PC-3 (cell line): ENCODE results near the gene TGM3. TPM values are rescaled to one million over a fixed set of nuclear protein-coding genes. Genes with fewer than 3 reads are reported as not detected.

Experiments used
- ATAC-seq: fragments of 200-7000 bp; cut with Tn5 transposase; 2 replicates; pipeline ENCODE4 v1.9.1; 2020; ENCODE audit warnings: mild to moderate bottlenecking, moderate library complexity
- BruUV-seq: library from RNA; stranded (reverse); fragments of 400-500 nt; replicated peaks from 2 replicates; lab custom pipeline; 2021; lab: Mats Ljungman, UMichigan
- CTCF ChIA-PET: fragments of 300-600 bp; sonication (Branson Sonifier 250); formaldehyde crosslinking; loops from one replicate; lab custom pipeline; 2022; ENCODE audit warnings: antibody characterized with exemption; lab: Charles Lee
- POLR2A ChIA-PET: fragments of 300-600 bp; sonication (Branson Sonifier 250); formaldehyde crosslinking; loops from one replicate; lab custom pipeline; 2022; ENCODE audit warnings: antibody characterized with exemption; ENCODE audit not compliant: unreplicated experiment; lab: Charles Lee
- DNase-seq: peaks from one replicate; pipeline ENCODE4 v3.0.0-alpha.2; 2015
- H2AFZ ChIP-seq: fragments of 300-600 bp; sonication (generic); 2 replicates; pipeline ENCODE4 v1.6.0; 2016; ENCODE audit warnings: antibody characterized with exemption, low read length
- H3F3A ChIP-seq: fragments of 300-600 bp; sonication (generic); one replicate; pipeline ENCODE4 v1.6.0; 2017; ENCODE audit warnings: antibody characterized with exemption, low read length, control low read depth, mild to moderate bottlenecking; ENCODE audit not compliant: unreplicated experiment
- H3K27ac ChIP-seq: fragments of 300-600 bp; sonication (generic); 2 replicates; pipeline ENCODE4 v1.5.1; 2016; ENCODE audit warnings: mild to moderate bottlenecking, low read length
- H3K27me3 ChIP-seq: fragments of 300-600 bp; sonication (generic); 2 replicates; pipeline ENCODE4 v1.6.1; 2016; ENCODE audit warnings: low read length, mixed read lengths
- H3K36me3 ChIP-seq: fragments of 300-600 bp; sonication (generic); 2 replicates; pipeline ENCODE4 v1.6.1; 2016; ENCODE audit warnings: low read depth, mixed run types, low read length, mixed read lengths
- H3K4me1 ChIP-seq: fragments of 300-600 bp; sonication (generic); 2 replicates; pipeline ENCODE4 v1.5.1; 2016; ENCODE audit warnings: low read length; ENCODE audit not compliant: insufficient read depth
- H3K4me2 ChIP-seq: fragments of 300-600 bp; sonication (generic); 2 replicates; pipeline ENCODE4 v1.6.0; 2016; ENCODE audit warnings: low read length
- H3K4me3 ChIP-seq: fragments of 300-600 bp; sonication (generic); 2 replicates; pipeline ENCODE4 v1.5.1; 2016; ENCODE audit warnings: mild to moderate bottlenecking, low read length, mixed read lengths
- H3K79me2 ChIP-seq: fragments of 300-600 bp; sonication (generic); 2 replicates; pipeline ENCODE4 v1.6.1; 2017; ENCODE audit warnings: low read length, mixed read lengths
- H3K9ac ChIP-seq: fragments of 300-600 bp; sonication (generic); 2 replicates; pipeline ENCODE4 v1.6.0; 2016; ENCODE audit warnings: mild to moderate bottlenecking, low read length
- H3K9me2 ChIP-seq: fragments of 300-600 bp; sonication (generic); replicated peaks from 2 replicates; pipeline ENCODE4 v1.6.1; 2016; ENCODE audit warnings: mixed run types, low read length, mixed read lengths
- H3K9me3 ChIP-seq: fragments of 300-600 bp; sonication (generic); 2 replicates; pipeline ENCODE4 v1.6.1; 2016; ENCODE audit warnings: low read length, mixed read lengths
- H4K20me1 ChIP-seq: fragments of 300-600 bp; sonication (generic); 2 replicates; pipeline ENCODE4 v1.6.1; 2016; ENCODE audit warnings: low read length, mixed read lengths
- EZH2 ChIP-seq: fragments of 300-600 bp; sonication (generic); IDR thresholded peaks from one replicate; pipeline ENCODE4 v1.6.1; 2017; ENCODE audit warnings: antibody characterized with exemption, mild to moderate bottlenecking, low read length; ENCODE audit not compliant: unreplicated experiment
- EZH2phosphoT487 ChIP-seq: fragments of 300-600 bp; sonication (generic); IDR thresholded peaks from 2 replicates; pipeline ENCODE4 v1.6.1; 2018; ENCODE audit warnings: mild to moderate bottlenecking, antibody characterized with exemption, low read length, borderline replicate concordance
- intact Hi-C: fragments of 100-400 bp; cut with micrococcal nuclease; formaldehyde crosslinking; loops from 2 replicates; pipeline ENCODE4 v1.9.0; 2023
- total RNA-seq: library from RNA; depleted of rRNA; stranded (reverse); fragments of >200 nt; gene quantifications from 2 replicates; pipeline ENCODE4 v1.2.3, GENCODE V29; 2014
- TF ChIP-seq, protein P1 (sequence below): fragments of 300-600 bp; sonication (generic); conservative IDR thresholded peaks from 2 replicates; pipeline ENCODE4 v1.5.1; 2017; ENCODE audit warnings: antibody characterized with exemption, low read depth, mild to moderate bottlenecking, low read length

TGM3 gene
- total RNA-seq, 1 experiment from 2014 or later, result not detected

DNA sequence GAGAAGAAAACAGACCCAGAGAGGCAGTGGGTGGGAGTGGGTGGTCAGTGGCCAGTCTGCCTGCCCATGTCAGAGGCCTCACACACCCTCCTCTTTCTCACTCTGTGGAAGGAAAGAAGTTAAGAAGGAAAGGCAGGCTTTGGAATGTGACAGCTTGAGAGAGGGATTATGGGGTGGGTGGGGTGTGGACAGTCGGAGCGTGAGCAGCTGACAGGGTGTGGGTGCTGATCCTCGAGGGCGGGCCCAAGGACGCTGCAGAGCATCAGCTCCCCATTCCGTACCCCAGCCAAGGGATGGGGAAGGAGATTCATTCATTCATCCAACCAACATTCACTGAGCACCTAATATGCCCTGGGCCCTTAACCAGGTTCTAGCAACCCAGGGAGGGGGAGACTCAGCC lies 89.7 kb downstream of the TGM3 start:
- Histone ChIP-seq H2AFZ (no peak overlapping the region), H3K9me3 (0 out of 2 replicates have a peak, but pooled peaks cover 8% of the 10 kb centered on the region), H3K4me2 (no peak overlapping the region), H3K4me3 (no peak overlapping the region), H3F3A (no peaks in the 10 kb centered on the region), H3K36me3 (no peaks in the 10 kb centered on the region), H3K27ac (no peak overlapping the region), H3K9ac (no peak overlapping the region), H3K27me3 (peaks cover 17% of the 10 kb centered on the region; the same call in 1 of the 2 replicates), H4K20me1 (no peaks in the 10 kb centered on the region), H3K4me1 (no peaks in the 10 kb centered on the region), H3K79me2 (no peaks in the 10 kb centered on the region), H3K9me2 (no peaks in the 10 kb centered on the region)
- ATAC-seq (no peak), DNase-seq (no peak)
- BruUV-seq, result no TSS peak
- POLR2A ChIA-PET, result no interaction called here
- CTCF ChIA-PET, result no interaction called here
- intact Hi-C loops, result no loop called here
- TF ChIP-seq EZH2 (no peak), EZH2phosphoT487 (no peak)
- TF ChIP-seq, protein P1, sequence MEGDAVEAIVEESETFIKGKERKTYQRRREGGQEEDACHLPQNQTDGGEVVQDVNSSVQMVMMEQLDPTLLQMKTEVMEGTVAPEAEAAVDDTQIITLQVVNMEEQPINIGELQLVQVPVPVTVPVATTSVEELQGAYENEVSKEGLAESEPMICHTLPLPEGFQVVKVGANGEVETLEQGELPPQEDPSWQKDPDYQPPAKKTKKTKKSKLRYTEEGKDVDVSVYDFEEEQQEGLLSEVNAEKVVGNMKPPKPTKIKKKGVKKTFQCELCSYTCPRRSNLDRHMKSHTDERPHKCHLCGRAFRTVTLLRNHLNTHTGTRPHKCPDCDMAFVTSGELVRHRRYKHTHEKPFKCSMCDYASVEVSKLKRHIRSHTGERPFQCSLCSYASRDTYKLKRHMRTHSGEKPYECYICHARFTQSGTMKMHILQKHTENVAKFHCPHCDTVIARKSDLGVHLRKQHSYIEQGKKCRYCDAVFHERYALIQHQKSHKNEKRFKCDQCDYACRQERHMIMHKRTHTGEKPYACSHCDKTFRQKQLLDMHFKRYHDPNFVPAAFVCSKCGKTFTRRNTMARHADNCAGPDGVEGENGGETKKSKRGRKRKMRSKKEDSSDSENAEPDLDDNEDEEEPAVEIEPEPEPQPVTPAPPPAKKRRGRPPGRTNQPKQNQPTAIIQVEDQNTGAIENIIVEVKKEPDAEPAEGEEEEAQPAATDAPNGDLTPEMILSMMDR, result no peak

DNA sequence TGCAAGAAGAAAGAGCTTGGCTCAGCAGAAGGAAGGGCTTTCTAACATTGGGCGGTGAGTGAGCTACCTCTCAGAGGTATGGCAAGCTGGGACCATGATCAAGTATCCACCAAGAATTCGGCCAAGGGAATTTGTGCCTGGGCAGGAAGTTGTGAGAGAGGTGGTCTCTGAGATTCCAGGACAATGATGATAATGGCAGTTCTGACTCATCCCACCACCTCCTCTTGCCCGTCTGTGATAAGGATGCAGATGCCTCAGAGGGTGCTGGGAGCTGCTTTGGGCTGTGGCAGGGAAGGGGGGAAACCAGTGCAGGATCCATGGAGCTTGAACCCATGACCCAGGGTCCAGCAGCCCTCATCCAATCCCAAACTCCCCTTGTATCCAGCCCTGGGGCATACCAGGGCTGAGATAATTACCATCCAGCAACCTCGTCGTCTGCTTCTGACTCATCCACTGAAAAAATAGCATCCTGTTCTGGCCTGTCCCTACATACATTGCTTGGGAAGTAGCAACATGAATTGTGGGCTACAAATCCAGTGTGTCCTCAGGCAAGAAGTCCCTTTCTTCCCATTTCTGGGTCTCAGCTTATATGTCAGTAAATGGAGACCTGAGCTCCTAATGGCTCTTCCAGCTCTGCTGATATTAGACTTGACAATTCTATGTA lies 90.8 kb downstream of the TGM3 start:
- no peaks in the 10 kb centered on the region for H3K4me1 ChIP-seq
- H3K9ac ChIP-seq, result no peak overlapping the region
- POLR2A ChIA-PET, result no interaction called here
- DNase-seq, result no peak
- CTCF ChIA-PET, result no interaction called here
- no peaks in the 10 kb centered on the region for H4K20me1 ChIP-seq
- peaks cover 25% of the 10 kb centered on the region for H3K27me3 ChIP-seq
- ATAC-seq, result no peak
- H3K27ac ChIP-seq, result no peak overlapping the region
- no peak overlapping the region for H3K4me2 ChIP-seq
- H3K9me2 ChIP-seq, result no peaks in the 10 kb centered on the region
- H3K9me3 ChIP-seq, result 0 out of 2 replicates have a peak, but pooled peaks cover 8% of the 10 kb centered on the region
- no peak overlapping the region for H3K4me3 ChIP-seq
- H2AFZ ChIP-seq, result no peak overlapping the region
- TF ChIP-seq, protein P1, result no peak
- TF ChIP-seq EZH2, result no peak
- H3K79me2 ChIP-seq, result no peaks in the 10 kb centered on the region
- H3F3A ChIP-seq, result no peaks in the 10 kb centered on the region
- BruUV-seq, result no TSS peak
- no peaks in the 10 kb centered on the region for H3K36me3 ChIP-seq
- intact Hi-C loops, result no loop called here

DNA sequence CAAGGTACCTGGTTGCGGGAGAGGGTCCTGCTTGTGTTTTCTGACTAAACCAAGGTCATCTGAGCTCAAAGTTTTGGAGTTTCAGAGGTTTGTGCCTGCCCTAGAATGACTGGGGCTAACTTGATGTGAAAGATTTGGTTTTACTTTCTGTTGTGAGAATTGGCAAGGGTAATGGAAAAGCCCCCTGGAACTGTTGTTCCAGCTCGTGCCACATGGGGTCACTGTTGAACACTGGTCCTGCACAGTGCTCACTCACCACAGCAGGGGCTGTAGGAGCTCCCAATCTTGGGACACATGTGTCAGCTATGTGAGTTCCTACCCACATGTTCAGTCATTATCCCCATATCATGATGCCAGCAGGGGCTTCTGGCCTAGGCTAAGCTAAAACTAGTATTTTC lies 91.4 kb downstream of the TGM3 start:
- H3K27me3 ChIP-seq, result peaks cover 31% of the 10 kb centered on the region
- 0 out of 2 replicates have a peak, but pooled peaks cover 8% of the 10 kb centered on the region for H3K9me3 ChIP-seq
- ATAC-seq, result no peak
- H3K4me3 ChIP-seq, result no peak overlapping the region
- no peaks in the 10 kb centered on the region for H3K9me2 ChIP-seq
- H4K20me1 ChIP-seq, result no peaks in the 10 kb centered on the region
- no peaks in the 10 kb centered on the region for H3F3A ChIP-seq
- H3K4me2 ChIP-seq, result no peak overlapping the region
- DNase-seq, result peak; percentile 44
- H3K4me1 ChIP-seq, result no peaks in the 10 kb centered on the region
- BruUV-seq, result no TSS peak
- ChIA-PET POLR2A (no interaction called here), CTCF (no interaction called here)
- TF ChIP-seq EZH2 (no peak), EZH2phosphoT487 (no peak)
- TF ChIP-seq, protein P1, result peak; percentile 68
- no peaks in the 10 kb centered on the region for H3K36me3 ChIP-seq
- no peak overlapping the region for H3K9ac ChIP-seq
- no peak overlapping the region for H2AFZ ChIP-seq
- no peak overlapping the region for H3K27ac ChIP-seq
- intact Hi-C loops, result no loop called here
- no peaks in the 10 kb centered on the region for H3K79me2 ChIP-seq
